ENCODE data around the gene ALG9.
A peak's percentile ranks its signal among the peaks of the same experiment; 100 is the strongest.
"Not testable (repeated sequence)": the region's sequence is repeated elsewhere in the genome, so short reads cannot be mapped to it uniquely, and the experiment has no call there.

The ALG9 gene

DNA sequence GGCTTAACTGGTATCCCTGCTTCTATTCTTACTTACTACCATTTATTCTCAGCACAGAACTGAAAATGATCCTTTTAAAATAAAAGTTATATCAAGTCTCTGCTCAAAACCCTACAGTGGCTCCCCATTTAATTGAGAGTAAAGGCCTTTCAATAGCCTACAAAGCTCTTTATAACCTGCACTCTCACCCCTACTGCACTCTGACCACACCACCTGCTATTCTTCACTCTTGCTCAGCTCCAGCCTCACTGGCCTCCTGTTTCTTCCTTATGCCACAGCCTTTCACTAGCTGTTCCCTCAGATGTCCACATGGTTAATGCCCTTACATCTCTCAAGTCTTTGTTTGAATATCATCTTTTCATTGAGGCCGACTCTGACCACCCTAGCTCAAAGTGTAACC, 64.3 kb downstream of the ALG9 start:
- no peak overlapping the region for H3K27ac ChIP-seq
- DNase-seq (ENCODE audit: low read depth, low spot score), result no peak

DNA sequence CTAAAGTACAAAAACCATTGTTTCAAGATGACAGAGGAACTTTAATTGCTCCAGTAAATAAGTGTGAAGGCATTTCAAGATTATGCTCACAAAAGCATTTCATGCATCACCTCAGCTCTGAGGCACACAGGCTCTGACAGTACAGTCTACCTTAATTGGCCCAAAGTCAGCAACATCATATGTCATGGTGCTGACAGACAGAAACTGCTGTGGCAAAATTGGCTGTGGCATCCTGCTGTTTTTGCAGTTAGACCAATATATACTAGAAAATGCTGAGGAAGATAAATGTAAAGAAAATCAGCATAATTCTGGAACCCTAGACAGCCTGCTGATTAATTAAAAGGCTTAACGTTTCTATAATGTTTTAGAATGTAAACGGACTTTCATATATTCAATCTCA, 70.2 kb downstream of the ALG9 start:
- peak overlapping the region; percentile 7 for H3K27ac ChIP-seq
- peak; percentile 41 for DNase-seq (ENCODE audit: low read depth, low spot score)

DNA sequence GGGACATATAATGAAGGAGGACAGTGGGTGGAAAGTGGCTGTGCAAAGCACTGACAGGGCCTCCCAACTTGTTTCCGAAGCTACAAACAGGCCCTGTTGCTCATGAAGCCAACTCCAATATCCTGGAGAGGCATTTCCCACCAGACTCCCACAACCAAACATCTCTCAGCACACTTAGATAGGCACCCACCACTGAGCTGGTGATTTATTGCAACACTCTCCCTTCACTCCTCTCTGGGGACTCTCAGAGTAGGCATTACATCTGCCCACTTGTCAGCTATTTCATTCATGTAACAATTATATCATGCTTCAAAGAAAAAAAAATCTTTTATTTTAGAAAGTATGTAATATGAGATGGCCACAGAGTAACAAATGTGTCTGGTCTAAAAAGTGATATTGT, 73.1 kb downstream of the ALG9 start:
- no peak for DNase-seq (ENCODE audit: low read depth, low spot score)
- no peak overlapping the region for H3K27ac ChIP-seq

DNA sequence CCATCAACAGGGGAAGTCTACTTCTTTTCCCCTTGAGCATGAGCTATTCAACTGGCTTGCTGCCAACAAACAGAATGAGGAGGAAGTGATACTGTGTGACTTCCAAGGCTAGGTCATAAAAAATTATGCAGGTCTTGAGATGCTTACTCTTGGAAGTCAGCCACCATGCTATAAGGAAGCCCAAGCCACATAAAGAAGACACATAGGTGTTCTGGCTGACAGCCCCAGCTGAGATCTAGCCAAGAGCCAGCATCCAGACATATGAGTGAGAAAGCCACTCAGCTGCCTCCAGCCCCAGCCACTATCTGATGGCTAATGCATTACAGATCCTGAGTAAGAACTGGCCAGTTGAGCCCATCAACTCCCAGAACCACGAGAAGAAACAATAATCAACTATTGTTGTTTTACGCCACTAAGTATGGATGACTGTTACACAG, 74.2 kb downstream of the ALG9 start:
- peak overlapping the region; percentile 49 for H3K27ac ChIP-seq
- peak; percentile 87 for DNase-seq (ENCODE audit: low read depth, low spot score)

- peak overlapping the region; percentile 49 for H3K27ac ChIP-seq
- no peak for DNase-seq (ENCODE audit: low read depth, low spot score)
Measured at GRCh38 chr11:111796696-111797095, 74.7 kb downstream of the ALG9 start.

GRCh38 chr11:111795334-111795985, 75.9 kb downstream of the ALG9 start:
- no peak overlapping the region for H3K27ac ChIP-seq
- no peak for DNase-seq (ENCODE audit: low read depth, low spot score)

DNA sequence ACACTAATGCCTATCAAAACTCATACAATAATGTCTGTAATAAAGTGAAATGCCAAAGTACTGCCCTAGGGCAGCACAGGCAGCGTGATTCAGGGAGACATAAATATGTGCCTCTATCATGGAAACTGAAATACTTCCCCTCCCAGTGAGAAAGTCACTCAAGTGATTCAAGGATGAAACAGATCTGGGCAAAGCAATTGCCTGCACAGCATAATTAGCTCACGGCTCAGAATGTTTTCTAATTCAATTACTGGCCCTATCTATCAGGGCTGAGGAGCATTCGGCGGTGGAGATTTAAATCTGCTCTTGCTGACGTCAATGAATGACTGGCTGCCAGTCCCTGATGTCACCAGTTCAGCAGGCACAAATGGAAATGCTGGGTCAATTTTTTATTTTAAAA, 77.5 kb downstream of the ALG9 start:
- H3K27ac ChIP-seq, result peak overlapping the region; percentile 36
- DNase-seq (ENCODE audit: low read depth, low spot score), result peak; percentile 79

DNA sequence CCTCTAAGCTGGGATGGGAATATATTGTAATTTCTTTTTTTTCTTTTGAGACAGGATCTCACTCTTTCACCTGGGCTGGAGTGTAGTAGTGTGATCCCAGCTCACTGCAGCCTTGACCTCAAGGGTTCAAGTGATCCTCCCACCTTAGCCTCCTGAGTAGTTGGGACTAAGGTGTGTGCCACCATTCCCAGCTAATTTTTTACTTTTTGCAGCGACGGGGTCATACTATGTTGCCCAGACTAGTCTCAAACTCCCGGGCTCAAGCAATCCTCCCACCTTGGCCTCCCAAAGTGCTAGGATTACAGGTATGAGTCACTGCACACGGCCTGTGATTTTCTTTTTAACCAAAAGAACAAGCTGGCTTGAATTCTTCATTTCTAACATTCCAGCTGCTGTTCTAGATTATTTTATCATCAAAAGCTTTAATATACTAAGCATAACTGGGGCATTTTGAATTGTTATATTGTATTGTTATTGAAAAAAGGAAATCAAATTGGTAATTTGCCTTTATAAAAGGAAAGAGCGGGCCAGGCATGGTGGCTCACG, 78.4 kb downstream of the ALG9 start:
- no peak for DNase-seq (ENCODE audit: low read depth, low spot score)
- peak overlapping the region; percentile 36 for H3K27ac ChIP-seq

GRCh38 chr11:111792314-111792713, 79.1 kb downstream of the ALG9 start:
- H3K27ac ChIP-seq, result no peak overlapping the region
- DNase-seq (ENCODE audit: low read depth, low spot score), result no peak

GRCh38 chr11:111788464-111788863, 82.9 kb downstream of the ALG9 start:
- H3K27ac ChIP-seq, result no peak overlapping the region
- no peak for DNase-seq (ENCODE audit: low read depth, low spot score)

DNA sequence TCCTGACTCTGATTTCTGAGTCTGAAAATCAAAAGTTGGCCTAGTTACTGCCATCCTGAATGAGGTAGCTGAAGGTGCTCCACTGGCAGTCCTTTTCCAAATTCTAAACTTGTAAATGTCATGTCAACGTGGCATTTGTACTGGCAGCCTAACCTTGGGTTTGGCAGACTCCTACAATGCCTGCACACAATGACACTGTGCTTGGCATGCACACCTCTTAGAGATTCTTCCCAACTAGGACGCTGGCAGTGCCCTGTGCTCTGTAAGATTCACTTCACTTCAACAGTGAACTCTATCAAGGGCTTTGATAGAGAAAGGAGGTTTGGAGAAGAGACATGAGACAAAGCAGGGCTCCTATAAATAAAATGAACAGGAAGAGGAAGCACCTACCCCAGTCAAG, 83.3 kb downstream of the ALG9 start:
- H3K27ac ChIP-seq, result no peak overlapping the region
- DNase-seq (ENCODE audit: low read depth, low spot score), result no peak

- no peak for DNase-seq (ENCODE audit: low read depth, low spot score)
- H3K27ac ChIP-seq, result no peak overlapping the region
Measured at GRCh38 chr11:111785886-111786412, 85.4 kb downstream of the ALG9 start.

- H3K27ac ChIP-seq, result no peak overlapping the region
- DNase-seq (ENCODE audit: low read depth, low spot score), result no peak
Measured at GRCh38 chr11:111785076-111785475, 86.3 kb downstream of the ALG9 start.

- H3K27ac ChIP-seq; DNase-seq (ENCODE audit: low read depth, low spot score): not testable (repeated sequence)
Measured at GRCh38 chr11:111784311-111784710, 87.1 kb downstream of the ALG9 start.

DNA sequence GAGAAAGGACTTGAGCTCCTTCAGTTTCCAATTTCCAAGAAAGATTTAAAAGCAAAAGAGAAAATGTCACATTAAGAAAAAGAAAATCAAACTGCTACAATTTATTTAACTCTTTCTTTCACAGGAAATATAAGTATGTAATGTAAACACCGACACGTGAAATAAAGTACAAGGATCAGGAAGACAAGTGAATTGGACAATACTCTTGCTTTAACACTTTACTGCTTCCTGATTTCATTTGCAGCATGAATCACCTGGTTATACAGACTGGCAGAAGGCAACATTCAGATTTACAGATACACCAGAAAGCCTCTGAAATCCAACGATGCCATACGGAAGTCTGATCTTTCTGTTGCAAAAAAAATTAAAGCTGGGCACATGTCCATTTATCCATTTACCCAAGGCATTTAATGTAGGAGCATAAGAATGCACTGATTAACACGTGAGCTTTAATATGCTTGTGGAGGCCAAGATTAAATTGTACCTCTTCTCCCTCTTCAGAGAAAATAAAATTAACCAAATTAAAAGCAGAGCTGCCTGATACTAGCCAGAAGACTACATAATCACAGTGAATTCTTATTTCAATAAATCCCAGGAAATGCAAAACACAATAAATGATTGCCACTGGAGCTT, 89.2 kb downstream of the ALG9 start:
- no peak for DNase-seq (ENCODE audit: low read depth, low spot score)
- no peak overlapping the region for H3K27ac ChIP-seq

- DNase-seq (ENCODE audit: low read depth, low spot score), result no peak
- H3K27ac ChIP-seq, result no peak overlapping the region
Measured at GRCh38 chr11:111779118-111779517, 92.3 kb downstream of the ALG9 start.

DNA sequence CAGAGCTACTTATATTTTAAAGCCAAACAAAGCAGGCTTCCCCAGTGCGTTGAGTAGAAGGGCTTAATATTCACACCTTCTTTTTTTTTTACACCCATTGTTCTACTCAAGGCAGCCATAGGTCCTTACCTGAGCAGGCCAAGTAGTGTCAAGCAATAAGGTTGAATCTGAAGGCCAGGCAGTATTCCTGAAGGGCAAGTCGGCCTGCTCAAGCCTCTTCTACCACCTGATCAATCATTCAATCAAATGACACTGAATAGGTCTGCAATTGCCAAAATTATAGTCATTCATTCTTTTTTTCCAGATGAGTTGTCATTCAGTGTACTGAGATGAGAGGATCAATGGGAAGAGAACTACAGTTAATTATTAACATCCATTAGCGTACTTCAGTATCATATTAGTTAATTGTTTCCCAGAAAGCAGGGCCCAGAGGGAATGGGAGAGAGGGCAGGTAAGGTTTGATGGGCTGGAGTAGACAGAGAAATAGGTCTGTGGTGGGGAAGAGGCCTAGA, 93.3 kb downstream of the ALG9 start:
- no peak overlapping the region for H3K27ac ChIP-seq
- DNase-seq (ENCODE audit: low read depth, low spot score), result no peak

DNA sequence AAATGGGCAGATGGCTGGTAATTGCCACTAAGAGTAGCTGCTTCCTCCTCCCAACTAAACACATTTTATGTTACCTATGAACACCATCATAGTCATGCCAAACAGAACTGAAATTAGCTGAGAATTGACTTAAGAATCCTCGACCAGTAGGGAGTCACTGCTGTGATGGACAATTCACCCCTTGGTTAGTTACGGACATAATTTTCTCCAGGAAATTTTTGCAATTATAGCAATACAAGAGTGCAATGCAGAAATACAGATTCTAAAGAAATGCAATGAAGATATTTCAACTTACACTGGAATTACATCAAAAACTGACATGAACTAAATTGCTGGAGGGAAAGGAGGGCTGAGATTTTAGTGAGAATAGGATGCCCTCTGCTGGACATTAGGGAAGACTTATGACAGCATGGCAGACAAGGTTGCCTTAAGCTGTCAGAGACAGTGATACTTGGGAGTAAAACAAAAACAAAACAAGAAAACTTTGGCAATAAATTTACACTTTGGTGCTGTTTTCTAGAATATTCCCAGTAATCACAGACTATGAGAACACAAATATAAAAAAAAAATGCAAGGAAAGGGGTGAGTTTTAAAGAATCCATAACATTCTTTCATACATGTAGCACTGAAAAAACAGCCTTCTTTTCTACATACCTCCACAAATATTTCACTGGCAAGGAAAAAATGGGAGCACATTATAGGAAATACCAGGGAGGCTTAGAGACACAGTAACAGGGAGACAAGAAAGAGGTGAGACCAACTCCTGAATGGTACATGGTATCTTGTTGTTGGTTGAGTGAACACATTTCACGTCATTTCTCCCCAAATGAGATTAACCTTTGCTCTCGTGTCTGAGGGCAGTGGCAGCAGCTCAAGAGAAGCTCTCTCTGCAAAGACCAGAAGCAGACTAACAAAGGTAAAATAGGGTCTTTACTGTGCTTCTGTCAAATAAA, 94.0 kb downstream of the ALG9 start:
- H3K27ac ChIP-seq, result no peak overlapping the region
- no peak for DNase-seq (ENCODE audit: low read depth, low spot score)

DNA sequence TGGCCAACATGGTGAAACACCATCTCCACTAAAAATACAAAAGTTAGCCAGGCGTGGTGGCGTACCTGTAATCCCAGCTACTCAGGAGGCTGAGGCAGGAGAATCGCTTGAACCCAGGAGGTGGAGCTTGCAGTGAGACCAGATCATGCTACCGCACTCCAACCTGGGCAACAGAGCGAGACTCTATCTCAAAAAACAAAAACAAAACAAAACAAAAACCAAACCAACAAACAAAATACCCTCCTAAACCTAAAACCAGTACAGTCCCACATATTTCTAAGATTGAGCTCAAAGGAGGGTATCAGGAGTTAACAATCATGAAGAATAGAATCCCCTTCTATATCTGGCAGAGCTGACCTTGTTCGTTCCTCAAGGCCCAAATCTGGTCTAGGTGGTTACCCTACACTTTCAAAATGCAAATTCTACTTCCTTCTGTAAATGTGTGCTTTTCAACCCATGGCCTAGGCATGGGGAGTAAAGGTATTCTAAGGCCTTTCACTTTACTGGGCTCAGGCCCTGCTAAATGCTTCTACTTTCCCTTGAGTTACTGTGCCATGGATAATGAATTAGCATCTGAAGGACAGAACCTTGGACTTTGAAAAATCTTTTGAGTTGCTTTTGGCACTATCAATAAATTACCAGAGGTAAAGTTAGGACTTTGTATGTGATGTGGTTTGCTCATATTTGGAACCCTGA, 94.8 kb downstream of the ALG9 start:
- DNase-seq (ENCODE audit: low read depth, low spot score), result no peak
- no peak overlapping the region for H3K27ac ChIP-seq

All from epithelial cell of prostate (primary cell).